WTC11 (cell line): ENCODE measurements around the gene PLCH2. TPM values are rescaled to one million over a fixed set of nuclear protein-coding genes. Genes with fewer than 3 reads are reported as not detected.

Source experiments
- ATAC-seq: fragments of 200-7000 bp; cut with Tn5 transposase; 2 replicates; pipeline ENCODE4 v1.10.0; 2021; ENCODE audit warnings: mild to moderate bottlenecking, moderate library complexity
- CTCF ChIA-PET: fragments of 300-600 bp; sonication (Branson Sonifier 250); formaldehyde crosslinking; loops from one replicate; lab custom pipeline; 2021; ENCODE audit warnings: antibody characterized with exemption; lab: Charles Lee
- POLR2A ChIA-PET: fragments of 350-600 bp; sonication (Branson Sonifier 250); formaldehyde crosslinking; loops from one replicate; lab custom pipeline; 2021; ENCODE audit warnings: antibody characterized with exemption; lab: Charles Lee
- DNase-seq: peaks from one replicate; pipeline ENCODE4 v3.0.0; 2021; ENCODE audit warnings: low spot score
- H3K27ac Mint-ChIP-seq: 2 replicates; pipeline ENCODE4 v1.8.0; 2021; ENCODE audit warnings: mixed read lengths
- H3K27me3 Mint-ChIP-seq: 2 replicates; pipeline ENCODE4 v1.8.0; 2021; ENCODE audit warnings: low read depth, mild to moderate bottlenecking, moderate library complexity, mixed read lengths
- H3K36me3 Mint-ChIP-seq: 2 replicates; pipeline ENCODE4 v1.8.0; 2021; ENCODE audit warnings: mixed read lengths
- H3K4me1 Mint-ChIP-seq: 2 replicates; pipeline ENCODE4 v1.8.0; 2022; ENCODE audit warnings: mixed read lengths
- H3K4me3 Mint-ChIP-seq: 2 replicates; pipeline ENCODE4 v1.8.0; 2021; ENCODE audit warnings: mild to moderate bottlenecking, moderate library complexity, mixed read lengths
- H3K9me3 Mint-ChIP-seq: 2 replicates; pipeline ENCODE4 v1.8.0; 2021; ENCODE audit warnings: mixed read lengths
- AFF4 ChIP-seq: sonication (generic); formaldehyde crosslinking; IDR thresholded peaks from 2 replicates; pipeline ENCODE4 v1.8.1; 2023; ENCODE audit warnings: mild to moderate bottlenecking, missing genetic modification reagents, borderline replicate concordance
- ATF1 ChIP-seq: sonication (generic); formaldehyde crosslinking; IDR thresholded peaks from 2 replicates; pipeline ENCODE4 v1.8.1; 2023; ENCODE audit warnings: mild to moderate bottlenecking, moderate library complexity, missing genetic modification reagents
- CBFB ChIP-seq: sonication (generic); formaldehyde crosslinking; IDR thresholded peaks from 2 replicates; pipeline ENCODE4 v1.8.1; 2022; ENCODE audit warnings: mild to moderate bottlenecking, low read depth, missing genetic modification reagents
- CDX4 ChIP-seq: fragments of 250-450 bp; sonication (Bioruptor Pico); IDR thresholded peaks from 2 replicates; pipeline ENCODE4 v1.9.0; 2021; ENCODE audit warnings: moderate library complexity, mild to moderate bottlenecking, inconsistent platforms, borderline replicate concordance
- E2F4 ChIP-seq: sonication (generic); formaldehyde crosslinking; IDR thresholded peaks from 2 replicates; pipeline ENCODE4 v1.8.1; 2022; ENCODE audit warnings: low read depth, mild to moderate bottlenecking, moderate library complexity, missing genetic modification reagents, borderline replicate concordance
- ELF4 ChIP-seq: sonication (generic); formaldehyde crosslinking; IDR thresholded peaks from 2 replicates; pipeline ENCODE4 v1.8.1; 2022; ENCODE audit warnings: low read depth, mild to moderate bottlenecking, moderate library complexity, missing genetic modification reagents
- ETV6 ChIP-seq: sonication (generic); formaldehyde crosslinking; IDR thresholded peaks from 2 replicates; pipeline ENCODE4 v1.8.1; 2022; ENCODE audit warnings: mild to moderate bottlenecking, missing genetic modification reagents
- GRHL2 ChIP-seq: fragments of 250-450 bp; sonication (Bioruptor Pico); IDR thresholded peaks from 2 replicates; pipeline ENCODE4 v1.8.0; 2022; ENCODE audit warnings: mild to moderate bottlenecking, moderate library complexity; ENCODE audit not compliant: insufficient replicate concordance, severe bottlenecking
- NFATC4 ChIP-seq: fragments of 250-450 bp; sonication (Bioruptor Pico); IDR thresholded peaks from 2 replicates; pipeline ENCODE4 v1.9.0; 2021; ENCODE audit warnings: mild to moderate bottlenecking
- NR2C2 ChIP-seq: sonication (generic); formaldehyde crosslinking; IDR thresholded peaks from 2 replicates; pipeline ENCODE4 v1.8.0; 2022; ENCODE audit warnings: mild to moderate bottlenecking, missing genetic modification reagents
- PRDM15 ChIP-seq: sonication (generic); formaldehyde crosslinking; IDR thresholded peaks from 2 replicates; pipeline ENCODE4 v1.8.0; 2022; ENCODE audit warnings: missing genetic modification reagents
- SP1 ChIP-seq: sonication (generic); formaldehyde crosslinking; conservative IDR thresholded peaks from 2 replicates; pipeline ENCODE4 v1.8.1; 2022; ENCODE audit warnings: missing genetic modification reagents
- TEAD1 ChIP-seq: sonication (generic); formaldehyde crosslinking; IDR thresholded peaks from 2 replicates; pipeline ENCODE4 v1.8.0; 2022; ENCODE audit warnings: mild to moderate bottlenecking, missing genetic modification reagents
- TP53 ChIP-seq: sonication (generic); formaldehyde crosslinking; IDR thresholded peaks from 2 replicates; pipeline ENCODE4 v1.8.1; 2023; ENCODE audit warnings: mild to moderate bottlenecking, missing genetic modification reagents
- USF2 ChIP-seq: sonication (generic); formaldehyde crosslinking; IDR thresholded peaks from 2 replicates; pipeline ENCODE4 v1.8.1; 2023; ENCODE audit warnings: mild to moderate bottlenecking, missing genetic modification reagents, moderate library complexity
- ZBTB21 ChIP-seq: sonication (generic); formaldehyde crosslinking; IDR thresholded peaks from 2 replicates; pipeline ENCODE4 v1.8.1; 2023; ENCODE audit warnings: mild to moderate bottlenecking, missing genetic modification reagents, borderline replicate concordance
- ZNF281 ChIP-seq: sonication (generic); formaldehyde crosslinking; IDR thresholded peaks from 2 replicates; pipeline ENCODE4 v1.8.0; 2023; ENCODE audit warnings: mild to moderate bottlenecking, missing genetic modification reagents
- ZNF532 ChIP-seq: fragments of 250-450 bp; sonication (Bioruptor Pico); IDR thresholded peaks from 2 replicates; pipeline ENCODE4 v1.9.0; 2021; ENCODE audit warnings: mild to moderate bottlenecking, borderline replicate concordance
- total RNA-seq: library from RNA; stranded (reverse); gene quantifications from 3 replicates; pipeline ENCODE4 v1.2.3, GENCODE V29; 2021

The PLCH2 gene
- total RNA-seq, 1 experiment from 2014 or later, result 0.17 TPM

- H3K27me3 Mint-ChIP-seq, result peaks cover 58% of the 10 kb centered on the region
- ChIA-PET POLR2A (no interaction called here), CTCF (interaction anchor here (0.5 kb wide), 1 partner anchor 229 kb away, joined by 3 read pairs; no protein-coding TSS in a partner anchor)
- H3K4me1 Mint-ChIP-seq, result peaks cover 9% of the 10 kb centered on the region
- no peak overlapping the region for H3K4me3 Mint-ChIP-seq
- no peaks in the 10 kb centered on the region for H3K9me3 Mint-ChIP-seq
- H3K36me3 Mint-ChIP-seq, result no peaks in the 10 kb centered on the region
- no peak for DNase-seq
- H3K27ac Mint-ChIP-seq, result no peak overlapping the region
- ATAC-seq, result no peak
- TF ChIP-seq TEAD1, result no peak
- no peak for TF ChIP-seq CBFB (CRISPR knock-in tag)
- no peak for TF ChIP-seq SP1 (CRISPR knock-in tag)
- TF ChIP-seq ELF4 (CRISPR knock-in tag), result no peak
- no peak for TF ChIP-seq ETV6 (CRISPR knock-in tag)
- no peak for TF ChIP-seq TP53 (CRISPR knock-in tag)
- no peak for TF ChIP-seq GRHL2 (CRISPR knock-in tag)
- TF ChIP-seq E2F4, result no peak
- TF ChIP-seq PRDM15 (CRISPR knock-in tag), result no peak
- no peak for TF ChIP-seq AFF4 (CRISPR knock-in tag)
- no peak for TF ChIP-seq ZNF281
- no peak for TF ChIP-seq NR2C2
- TF ChIP-seq ZBTB21 (CRISPR knock-in tag), result no peak
- no peak for TF ChIP-seq NFATC4 (CRISPR knock-in tag)
- TF ChIP-seq ATF1 (CRISPR knock-in tag), result no peak
- no peak for TF ChIP-seq USF2 (CRISPR knock-in tag)
- no peak for TF ChIP-seq CDX4 (CRISPR knock-in tag)
- TF ChIP-seq ZNF532 (CRISPR knock-in tag), result no peak
Measured at GRCh38 chr1:2537784-2538115, 61.7 kb downstream of the PLCH2 start.
